ENCODE results near the gene TTLL6. TPM values are rescaled to one million over a fixed set of nuclear protein-coding genes. Genes with fewer than 3 reads are reported as not detected.

The TTLL6 gene
- total and polyA plus RNA-seq, 9 of the 15 experiments (the other 6 are each of a cell fraction or from before 2014, with no cell fraction given) = 0.05 TPM; not detected in 8

GRCh38 chr17:48831549-48831883 lies 14.5 kb upstream of the TTLL6 start:
- BruUV-seq (replicated peaks) = no TSS peak
- no peaks in the 10 kb centered on the region for H3K36me3 ChIP-seq (ENCODE audit: control insufficient read depth, insufficient read depth, low read length)
- H3K4me3 ChIP-seq = peak overlapping the region; percentile 93
- peak overlapping the region; percentile 85 for H3K27ac ChIP-seq (ENCODE audit: extremely low read depth, low read depth, low read length)
- intact Hi-C loops (cut with micrococcal nuclease) = no loop called here
- 1% methylated on average over 8 of the region's 8 CpGs for WGBS (ENCODE audit: insufficient coverage, low coverage, missing lambda C conversion rate)
- H3K9me3 ChIP-seq (replicated peaks; ENCODE audit: control insufficient read depth, insufficient read depth, low read depth, low read length) = no peaks in the 10 kb centered on the region
- H3K9me1 ChIP-seq (ENCODE audit: control insufficient read depth, insufficient read depth, low read length) = no peaks in the 10 kb centered on the region
- no peak for FAIRE-seq
- in situ Hi-C loops (cut with MboI) = no loop called here
- ChIA-PET POLR2A (interaction anchor here (0.7 to 2.3 kb wide), 6 partner anchors 10 to 61 kb away, joined by 3 to 11 read pairs (median 6); partner anchors contain the start of gene ATP5MC1), CTCF (ENCODE audit: low intra/inter-chr PET ratio) (no interaction called here)
- H3K4me2 ChIP-seq (ENCODE audit: insufficient read depth, low read length) = peak overlapping the region; percentile 98
- no peak for DNase-seq (ENCODE audit: extremely low read depth in 1 of 4, low spot score in 3 of 4)
- no peaks in the 10 kb centered on the region for H3K27me3 ChIP-seq (ENCODE audit: control insufficient read depth in 2 of 2, insufficient read depth in 2 of 2, low read length in 2 of 2)
- H4K20me1 ChIP-seq (replicated peaks; ENCODE audit: control insufficient read depth, insufficient read depth, low read length) = no peaks in the 10 kb centered on the region; the same call in 1 of the 2 replicates
- H3K79me2 ChIP-seq (ENCODE audit: control insufficient read depth, insufficient read depth, low read length) = peaks cover 34% of the 10 kb centered on the region
- H3K4me1 ChIP-seq (replicated peaks in 1 of 2; ENCODE audit: control insufficient read depth in 2 of 2, insufficient read depth in 2 of 2, low read length in 2 of 2) = peaks cover 0 to 16% of the 10 kb centered on the region in 2 experiments; a peak in 3 of 5 replicates
- ATAC-seq = no peak
- H2AFZ ChIP-seq (ENCODE audit: low read depth, low read length) = peak overlapping the region; percentile 95
- peak overlapping the region; percentile 83 to 97 for H3K9ac ChIP-seq (ENCODE audit: insufficient read depth in 1 of 2, low read depth in 2 of 2, low read length in 2 of 2)
- TF ChIP-seq ZNF318 (IDR thresholded peaks at IDR 0.05; ENCODE audit: borderline replicate concordance in 1 of 2, low read depth in 1 of 2) (0 out of 4 replicates have a peak, but pooled peaks of 1 of the 2 experiments have one; percentile 19), CEBPB (tag; IDR thresholded peaks at IDR 0.05) (peak; percentile 83), MNT (conservative IDR thresholded peaks at IDR 0.05) (no peak), CEBPG (CRISPR knock-in tag; IDR thresholded peaks at IDR 0.05) (no peak), CEBPG (tag; conservative IDR thresholded peaks at IDR 0.05 in 1 of 2, IDR thresholded peaks at IDR 0.05 in 1 of 2) (peak; percentile 43 to 72; a peak in 2 of 4 replicates), ATF7 (IDR thresholded peaks at IDR 0.05) (peak; percentile 7; the same call in 1 of the 2 replicates), RAD21 (CRISPR knock-in tag; conservative IDR thresholded peaks at IDR 0.05 in 1 of 2, IDR thresholded peaks at IDR 0.05 in 1 of 2) (no peak), SMAD1 (IDR thresholded peaks at IDR 0.05; ENCODE audit: low read depth, low read length, partially characterized antibody) (no peak), RFX1 (IDR thresholded peaks at IDR 0.05) (no peak)
